Kidney (tissue), 14 donors: ENCODE measurements around the gene BMF. TPM values are rescaled to one million over a fixed set of nuclear protein-coding genes. Genes with fewer than 3 reads are reported as not detected.

Experiments
- DNase-seq, 5 donors: peaks; one replicate each; pipeline ENCODE4 v3.0.0-alpha.2; 2013 to 2020
- FAIRE-seq: peaks from 2 replicates; lab custom pipeline; 2012; peaks lifted over from hg19 to GRCh38; lab: Jason Lieb, UNC
- H3K27ac ChIP-seq, 2 donors: one replicate each; pipeline ENCODE4 v1.7.0; 2013; ENCODE audit warnings: low read depth in 2 of 2, low read length in 2 of 2, inconsistent platforms in 1 of 2
- H3K27me3 ChIP-seq: one replicate; pipeline ENCODE4 v1.7.1; 2013; ENCODE audit warnings: low read length, inconsistent platforms; ENCODE audit not compliant: control insufficient read depth, insufficient read depth
- H3K36me3 ChIP-seq, 3 donors: one replicate each; pipeline versions ENCODE4 v1.7.0 to v1.7.1; 2013; ENCODE audit warnings: low read length in 3 of 3, control low read depth in 1 of 3, inconsistent platforms in 1 of 3; ENCODE audit not compliant: insufficient read depth in 3 of 3, control insufficient read depth in 2 of 3
- H3K4me1 ChIP-seq, 3 donors: one replicate each; pipeline versions ENCODE4 v1.7.0 to v1.7.1; 2013; ENCODE audit warnings: low read length in 3 of 3, inconsistent platforms in 1 of 3, low read depth in 1 of 3; ENCODE audit not compliant: control insufficient read depth in 2 of 3, insufficient read depth in 2 of 3
- H3K4me3 ChIP-seq, 3 donors: one replicate each; pipeline versions ENCODE4 v1.7.0 to v1.8.1; 2013; ENCODE audit warnings: low read length in 3 of 3, control low read depth in 1 of 3, inconsistent platforms in 1 of 3
- H3K9ac ChIP-seq, 3 donors: one replicate each; pipeline versions ENCODE4 v1.7.0 to v1.7.1; 2013; ENCODE audit warnings: low read length in 3 of 3, control low read depth in 1 of 3, inconsistent platforms in 1 of 3
- H3K9me3 ChIP-seq, 3 donors: one replicate each; pipeline versions ENCODE4 v1.7.0 to v1.7.1; 2013; ENCODE audit warnings: low read length in 3 of 3, control low read depth in 1 of 3, inconsistent platforms in 1 of 3; ENCODE audit not compliant: control insufficient read depth in 2 of 3, insufficient read depth in 1 of 3
- CTCF ChIP-seq: IDR thresholded peaks from 3 replicates; pipeline ENCODE4 v1.5.1; 2012; ENCODE audit warnings: mild to moderate bottlenecking, moderate library complexity, borderline replicate concordance; ENCODE audit not compliant: insufficient read depth; ENCODE audit errors: extremely low read depth
- intact Hi-C: fragments of 100-400 bp; cut with DNase I; formaldehyde crosslinking; loops from one replicate; pipeline ENCODE4 v1.11.1; 2022
- polyA plus RNA-seq: library from polyadenylated mRNA; stranded (reverse); fragments of 350-450 nt; fragmentation: Illumina TruSeq; extraction: RNeasy Lipid Tissue Mini Kit (QIAGEN cat#74804); gene quantifications from one replicate; pipeline ENCODE4 v1.2.3, GENCODE V29; 2014; ENCODE audit warnings: low read depth, low replicate concordance; ENCODE audit not compliant: insufficient read depth
- total RNA-seq: library from RNA; stranded (reverse); fragmentation: NEBNext Ultra II Directional; extraction: Animal tissue kit (Norgen Biotek cat#: 25700); gene quantifications from one replicate; pipeline ENCODE4 v1.2.1, GENCODE V29; 2021
- donor health status: control.
- donor health status: control.
- donor health status: control.
- donor health status: control.
- donor health status: control.
- donor health status: DM: yes; HTN: yes; CAD: no.
- donor health status: Normal renal cell carcinoma (clear cell type).

The BMF gene
- total and polyA plus RNA-seq, 2 donors from 2014 or later: 3.6 to 19.7 TPM

- intact Hi-C loops: no loop called here
- Histone ChIP-seq H3K9me3 (no peaks in the 10 kb centered on the region), H3K9ac (no peak overlapping the region), H3K36me3 (no peaks in the 10 kb centered on the region), H3K27me3 (no peaks in the 10 kb centered on the region), H3K4me1 (no peaks in the 10 kb centered on the region), H3K4me3 (no peak overlapping the region), H3K27ac (no peak overlapping the region)
- FAIRE-seq (no peak), DNase-seq (peak in 3 of 5 donors; percentile 12 to 86 (median 15))
- no peak for TF ChIP-seq CTCF
Measured at GRCh38 chr15:40150163-40150925, 41.7 kb upstream of the BMF start.

DNA sequence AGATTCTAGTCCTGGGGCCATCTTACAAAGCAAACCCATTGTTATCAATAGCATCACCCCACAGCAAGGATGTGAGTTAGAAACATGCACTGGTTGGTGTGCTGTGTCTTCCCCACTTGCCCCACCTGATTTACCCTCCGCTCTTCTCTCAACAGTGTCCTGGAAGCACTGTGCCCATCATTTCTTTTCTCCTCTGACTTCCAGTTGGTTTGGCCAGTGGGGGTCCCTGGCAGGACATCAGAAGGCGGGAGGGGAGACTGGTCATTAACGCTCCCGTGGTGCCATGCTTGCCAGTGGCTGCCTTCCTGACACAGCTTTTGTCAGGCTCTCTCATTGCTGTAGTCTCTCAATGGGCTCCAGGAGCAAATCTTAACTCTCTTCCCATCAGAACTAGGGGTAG is 40.7 kb upstream of the BMF start:
- intact Hi-C loops: no loop called here
- no peak for TF ChIP-seq CTCF
- Histone ChIP-seq H3K4me3 (no peak overlapping the region), H3K27me3 (no peaks in the 10 kb centered on the region), H3K9me3 (no peaks in the 10 kb centered on the region), H3K27ac (no peak overlapping the region), H3K9ac (no peak overlapping the region), H3K36me3 (no peaks in the 10 kb centered on the region), H3K4me1 (no peaks in the 10 kb centered on the region)
- DNase-seq (no peak), FAIRE-seq (no peak)

- H3K4me3 ChIP-seq: no peak overlapping the region
- intact Hi-C loops: no loop called here
- no peaks in the 10 kb centered on the region for H3K36me3 ChIP-seq
- H3K27ac ChIP-seq: no peak overlapping the region
- DNase-seq (no peak), FAIRE-seq (no peak)
- no peaks in the 10 kb centered on the region for H3K27me3 ChIP-seq
- no peaks in the 10 kb centered on the region for H3K4me1 ChIP-seq
- H3K9ac ChIP-seq: no peak overlapping the region
- no peak for TF ChIP-seq CTCF
- H3K9me3 ChIP-seq: no peaks in the 10 kb centered on the region
Measured at GRCh38 chr15:40146037-40146436, 37.4 kb upstream of the BMF start.
